Hematopoietic multipotent progenitor cell treated with erythropoietin and hydrocortisone succinate and interleukin-3 and kit ligand, for 17 days (in vitro differentiated cells): ENCODE data around the gene ZNF124.
"Not testable (repeated sequence)": the region's sequence is repeated elsewhere in the genome, so short reads cannot be mapped to it uniquely, and the experiment has no call there.

Source experiments
- DNase-seq: peaks from one replicate; pipeline ENCODE4 v3.0.0-alpha.2; 2015; ENCODE audit warnings: low spot score

The ZNF124 gene

GRCh38 chr1:247171875-247172563 lies at the start of gene ZNF124:
TSS of gene ZNF124 (minus strand) at chr1:247172020. CDS start at chr1:247171877, 143 bp downstream.
- DNase-seq = not testable (repeated sequence)

DNA sequence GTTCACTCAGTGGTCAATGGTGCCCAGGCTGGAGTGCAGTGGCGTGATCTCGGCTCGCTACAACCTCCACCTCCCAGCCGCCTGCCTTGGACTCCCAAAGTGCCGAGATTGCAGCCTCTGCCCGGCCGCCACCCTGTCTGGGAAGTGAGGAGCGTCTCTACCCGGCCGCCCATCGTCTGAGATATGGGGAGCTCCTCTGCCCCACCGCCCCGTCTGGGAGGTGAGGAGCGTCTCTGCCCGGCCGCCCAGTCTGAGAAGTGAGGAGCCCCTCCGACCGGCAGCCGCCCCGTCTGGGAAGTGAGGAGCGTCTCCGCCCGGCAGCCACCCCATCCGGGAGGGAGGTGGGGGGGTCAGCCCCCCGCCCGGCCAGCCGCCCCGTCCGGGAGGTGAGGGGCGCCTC lies 48.5 kb upstream of the ZNF124 start:
- not testable (repeated sequence) for DNase-seq

GRCh38 chr1:247218121-247218651 lies 46.4 kb upstream of the ZNF124 start:
- no peak for DNase-seq

DNA sequence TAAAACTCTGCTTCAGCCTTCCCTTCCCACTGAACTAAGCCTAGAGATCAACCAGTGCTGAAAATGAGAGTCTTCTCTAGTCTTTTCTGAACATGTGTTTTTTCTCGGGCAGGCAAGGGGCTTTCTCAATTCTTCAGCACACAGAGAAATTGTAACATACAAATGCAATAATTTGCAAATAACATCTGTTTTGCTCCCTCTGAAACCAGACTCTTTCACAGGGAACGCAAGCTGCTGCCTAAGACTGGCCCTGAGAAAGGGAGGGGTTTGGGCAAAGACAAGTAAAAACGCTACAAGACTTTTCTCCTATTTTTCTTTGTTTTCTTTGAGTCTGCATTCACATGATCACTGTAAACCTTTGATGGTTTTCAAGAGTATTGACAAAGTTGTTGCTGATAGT lies 44.4 kb upstream of the ZNF124 start:
- DNase-seq = no peak

DNA sequence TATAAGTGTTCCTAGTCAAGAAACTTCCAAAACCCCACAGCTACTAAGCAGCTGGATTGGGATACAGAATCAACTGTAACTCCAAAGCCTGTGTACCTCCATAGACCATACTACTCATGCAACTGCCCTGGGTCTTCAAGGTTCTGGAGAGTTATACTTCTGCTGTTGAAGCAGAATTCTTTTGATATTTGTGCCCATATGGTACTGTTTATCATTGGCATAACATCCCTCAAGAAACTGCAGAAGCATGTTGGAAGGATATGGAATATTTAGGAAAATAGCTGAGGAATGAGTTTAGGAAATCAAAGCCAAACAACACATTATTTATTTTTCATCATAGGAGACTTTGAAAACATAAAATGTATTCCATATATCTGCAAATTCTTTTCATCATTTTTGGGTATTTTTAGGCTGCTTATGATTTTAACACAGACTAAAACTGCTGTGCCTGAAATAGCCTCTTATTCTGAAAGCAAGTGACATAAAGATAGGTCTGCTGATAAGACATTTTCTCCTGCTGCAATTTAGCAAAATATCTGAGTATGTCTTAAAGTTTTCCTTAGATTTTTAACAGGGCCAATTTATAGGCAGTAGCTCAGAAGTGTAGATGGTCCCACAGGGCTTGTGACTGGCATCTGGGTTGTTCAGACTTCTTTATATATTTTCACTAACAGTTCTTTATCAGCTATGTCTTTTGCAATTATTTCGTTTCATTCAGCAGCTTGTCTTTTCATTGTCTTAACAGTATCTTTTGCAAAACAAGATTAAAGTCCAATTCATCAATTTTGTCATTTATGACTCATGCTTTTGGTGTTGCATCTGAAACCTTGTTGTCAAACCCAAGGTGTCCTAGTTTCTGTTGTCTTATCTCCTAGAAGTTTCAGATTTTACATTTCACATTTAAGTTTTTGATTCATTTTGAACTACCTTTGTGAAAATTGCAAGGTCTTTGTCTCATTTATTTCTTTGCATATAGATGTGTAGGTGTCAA lies 41.1 kb upstream of the ZNF124 start:
- DNase-seq = no peak

DNA sequence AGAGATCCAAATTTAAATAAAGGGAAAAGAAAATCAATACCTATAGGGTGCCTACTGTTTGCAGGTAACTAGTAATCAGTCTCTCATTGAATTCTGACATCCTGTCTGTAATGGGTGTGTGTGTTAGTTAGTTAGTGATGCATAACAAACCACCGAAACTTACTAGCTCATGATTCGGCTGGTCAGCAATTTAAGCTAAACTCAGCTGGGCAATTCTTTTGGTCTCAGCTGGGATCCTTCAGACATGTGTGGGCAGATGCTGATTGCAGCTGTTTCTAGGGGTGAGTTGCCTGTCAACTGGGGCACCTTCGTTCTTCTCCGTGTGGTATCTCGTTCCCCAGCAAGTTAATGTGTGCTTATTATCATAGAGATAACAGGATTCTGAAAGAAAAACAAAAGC lies 40.2 kb upstream of the ZNF124 start:
- no peak for DNase-seq

DNA sequence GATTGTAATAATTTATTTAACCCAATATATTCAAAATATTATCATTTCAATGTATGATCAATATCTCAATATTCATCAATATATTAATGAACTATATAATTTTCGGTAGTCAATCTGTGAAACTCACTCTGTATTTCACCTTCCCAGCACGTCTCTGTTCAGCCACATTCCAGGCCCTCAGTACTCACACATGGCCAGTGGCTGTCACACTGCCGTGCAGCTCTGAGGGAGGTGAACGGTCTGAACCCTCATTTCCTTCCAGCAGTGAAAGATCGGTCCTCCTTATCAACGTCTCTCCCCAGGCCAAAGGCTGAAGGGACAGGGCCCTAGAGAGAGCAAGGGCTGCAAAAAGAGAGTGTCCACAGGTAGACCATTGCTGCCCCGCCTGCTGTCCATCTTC lies 39.5 kb upstream of the ZNF124 start:
- no peak for DNase-seq

DNA sequence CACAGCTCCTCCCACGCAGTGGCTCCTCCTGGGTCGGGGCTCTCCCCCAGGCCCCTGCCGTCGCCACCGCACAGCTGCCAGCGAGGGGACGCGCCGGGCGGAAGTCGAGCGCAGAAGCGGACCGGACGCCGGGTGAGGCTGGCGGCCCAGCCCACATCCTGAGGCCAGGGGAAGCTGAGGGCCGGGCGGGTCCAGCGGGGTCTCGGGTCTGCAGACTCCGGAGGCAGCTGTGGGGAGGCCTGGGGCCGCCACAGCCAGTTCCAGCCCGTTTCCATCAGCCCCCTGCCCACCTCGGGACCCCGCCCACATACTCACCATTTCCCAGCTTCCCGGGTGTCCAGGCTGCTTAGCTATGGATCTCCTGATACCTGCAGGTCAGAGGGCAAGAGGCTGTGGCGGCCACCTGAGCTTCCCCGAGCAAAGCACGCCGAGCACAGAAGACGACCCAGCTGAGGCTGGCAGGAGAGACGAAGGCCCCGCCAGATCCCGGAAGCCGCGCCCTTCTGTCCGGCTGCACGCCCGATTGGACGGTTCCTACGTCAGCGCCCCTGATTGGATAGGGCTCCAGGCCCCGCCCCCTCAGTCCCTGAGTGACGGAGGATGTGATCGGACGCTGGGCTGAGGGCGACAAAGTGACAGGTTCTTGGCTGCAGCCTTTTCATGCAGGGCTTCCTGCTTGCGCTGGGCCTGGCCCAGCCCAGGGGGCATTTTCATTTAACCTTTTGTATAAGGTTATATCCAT lies 38.7 kb upstream of the ZNF124 start:
- peak; percentile 88 for DNase-seq

DNA sequence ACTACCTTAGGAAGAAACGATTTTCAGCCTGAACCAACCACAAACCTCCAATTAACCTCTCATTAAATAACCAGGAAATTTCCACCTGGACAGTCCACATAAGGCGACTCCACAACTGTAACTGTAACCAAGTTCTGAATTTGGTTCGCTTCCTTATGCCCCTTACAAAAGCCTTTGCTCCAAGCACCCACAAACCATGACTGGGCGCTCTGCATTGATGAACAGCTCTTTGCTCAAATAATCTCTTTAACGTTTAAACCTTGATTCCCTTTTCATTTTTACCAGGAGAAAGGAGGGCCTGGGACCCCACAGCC lies 38.2 kb upstream of the ZNF124 start:
- no peak for DNase-seq

DNA sequence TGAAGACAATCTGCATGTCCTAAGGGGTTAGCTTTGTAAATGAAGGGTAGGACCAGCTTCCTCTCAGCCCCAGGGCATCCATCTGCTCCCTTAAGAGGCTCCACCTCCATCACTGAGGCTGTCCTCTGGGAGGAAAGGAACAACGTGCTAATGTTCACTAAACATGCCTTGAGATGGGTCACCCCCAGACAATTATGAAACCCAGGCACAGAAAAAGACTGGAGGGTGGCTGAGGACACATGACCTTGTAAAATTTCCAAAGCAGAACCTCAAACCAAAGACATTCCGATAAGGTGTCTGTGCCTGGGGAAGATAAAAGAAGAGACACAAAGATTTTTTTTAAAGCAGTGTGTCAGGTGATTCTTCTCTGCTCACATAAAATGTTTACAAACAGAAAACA lies 37.6 kb upstream of the ZNF124 start:
- DNase-seq = no peak

GRCh38 chr1:247204177-247204647 lies 32.4 kb upstream of the ZNF124 start:
- no peak for DNase-seq

DNA sequence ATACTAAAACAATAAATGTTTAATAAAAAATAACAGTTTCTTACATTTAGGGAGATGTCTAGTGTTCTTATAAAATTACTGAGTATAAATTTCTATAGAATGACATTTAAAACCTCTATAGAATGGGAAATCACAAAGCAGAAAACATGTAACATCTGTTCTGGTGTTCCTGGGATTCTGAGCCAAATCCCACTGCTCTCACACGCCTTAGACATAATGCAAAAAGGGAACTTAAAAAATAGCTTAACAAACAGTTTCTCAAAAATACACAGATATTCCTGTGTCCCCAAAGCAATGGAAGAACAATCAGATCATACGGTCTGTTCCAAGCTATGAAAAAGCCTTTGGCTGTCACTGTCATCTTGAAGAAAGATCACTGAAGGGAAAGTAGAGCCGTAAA lies 27.0 kb upstream of the ZNF124 start:
- DNase-seq = no peak

DNA sequence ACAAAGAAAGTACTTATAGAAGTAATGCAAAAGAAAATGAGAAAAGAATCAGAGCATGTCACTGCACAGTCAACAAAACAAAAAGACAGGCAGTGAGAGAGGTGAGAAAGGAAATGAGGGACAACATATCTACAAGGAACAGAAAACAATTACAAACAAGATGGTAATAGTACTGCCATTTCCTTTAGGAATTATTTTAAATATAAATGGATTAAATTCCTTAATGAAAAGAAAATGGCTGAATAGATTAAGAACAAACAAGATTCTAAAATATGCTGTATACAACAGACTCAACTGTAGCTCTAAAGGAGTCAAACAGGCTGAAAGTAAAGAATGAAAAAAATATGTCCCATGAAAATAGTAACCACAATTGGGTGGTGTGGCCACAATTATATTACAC lies 22.1 kb upstream of the ZNF124 start:
- no peak for DNase-seq

GRCh38 chr1:247189981-247190798 lies 18.4 kb upstream of the ZNF124 start:
- DNase-seq = no peak

- no peak for DNase-seq
Measured at GRCh38 chr1:247185667-247186066, 13.8 kb upstream of the ZNF124 start.

DNA sequence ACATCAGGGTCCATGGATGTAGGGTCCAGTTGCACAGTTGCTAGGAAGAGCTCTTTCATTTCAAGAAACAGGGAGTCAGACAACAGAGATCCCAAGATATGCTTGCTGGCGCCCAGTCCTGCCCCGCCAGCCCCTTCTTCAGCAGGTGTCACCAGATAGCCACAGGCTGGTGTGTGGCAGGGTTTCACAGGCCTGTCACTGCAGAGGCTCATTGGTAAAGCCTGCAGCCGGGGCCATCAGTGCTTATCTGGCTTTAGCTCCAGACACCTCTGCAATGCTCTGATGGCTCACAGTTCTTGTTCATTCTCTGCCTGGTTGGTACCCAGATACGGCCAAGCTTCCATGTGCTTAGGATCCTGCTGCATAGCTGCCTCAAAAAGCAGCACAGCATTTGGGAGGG lies 12.4 kb upstream of the ZNF124 start:
- no peak for DNase-seq

- no peak for DNase-seq
Measured at GRCh38 chr1:247182994-247183393, 11.2 kb upstream of the ZNF124 start.

DNA sequence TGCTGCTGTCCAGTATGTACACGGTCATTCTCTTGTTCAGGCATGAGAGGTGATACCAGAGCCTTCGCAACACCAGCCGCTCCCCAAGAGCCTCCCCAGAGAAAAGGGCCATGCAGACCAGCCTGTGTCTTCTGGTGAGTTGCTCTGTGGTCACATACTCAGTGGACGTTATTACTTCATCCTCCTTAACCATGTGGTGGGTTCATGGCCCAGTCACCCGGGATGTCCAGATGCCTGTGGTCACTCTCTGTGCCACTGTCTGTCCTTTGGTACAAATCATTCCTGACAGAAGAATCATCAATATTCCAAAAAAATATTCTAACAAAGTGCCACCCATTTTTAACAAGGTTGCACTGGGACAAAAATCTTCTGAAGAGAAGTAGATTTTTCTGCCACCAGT lies 8.8 kb upstream of the ZNF124 start:
- DNase-seq = no peak

- no peak for DNase-seq
Measured at GRCh38 chr1:247177755-247178154, 5.9 kb upstream of the ZNF124 start.

DNA sequence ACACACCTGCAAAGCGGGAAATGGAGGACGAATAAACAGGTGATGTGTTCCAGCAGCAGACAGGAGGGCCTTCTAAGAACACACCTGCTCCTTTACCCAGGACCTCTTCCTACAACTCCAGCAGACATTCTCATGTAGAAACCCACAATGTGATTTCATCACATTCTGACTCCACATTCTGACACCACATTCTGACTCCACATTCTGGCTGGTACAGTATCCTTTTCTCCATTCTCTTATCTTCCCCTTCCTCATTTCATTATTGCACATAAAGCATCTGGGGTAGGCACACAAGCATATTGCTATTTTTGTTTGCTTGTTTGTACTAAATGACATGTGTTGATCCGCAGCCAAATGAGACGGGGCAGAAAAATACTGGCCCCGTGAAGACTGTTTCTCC lies 3.6 kb upstream of the ZNF124 start:
- DNase-seq = no peak

DNA sequence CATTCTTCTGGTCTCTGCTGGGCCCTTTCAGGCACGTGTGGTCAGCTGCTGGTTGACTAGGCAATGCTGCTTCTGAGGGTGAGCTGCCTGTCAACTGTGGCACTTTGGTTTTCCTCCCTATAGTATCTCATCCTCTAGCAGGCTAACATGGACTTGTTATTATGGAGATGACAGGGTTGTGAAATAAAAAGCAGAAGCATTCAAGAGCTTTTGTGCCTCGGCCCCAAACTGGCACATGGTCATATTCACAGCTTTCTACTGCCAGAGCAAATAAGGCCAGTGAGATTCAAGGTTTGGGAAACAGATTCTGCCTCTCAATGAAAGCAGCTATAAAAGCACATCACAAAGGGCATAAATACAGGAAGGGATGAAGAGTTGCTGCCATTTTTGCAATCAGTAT lies 1.6 kb upstream of the ZNF124 start:
- DNase-seq = no peak
